Liver (tissue), 3 donors: ENCODE results near the gene AP3S1.
"Not testable (repeated sequence)": the region's sequence is repeated elsewhere in the genome, so short reads cannot be mapped to it uniquely, and the experiment has no call there.

Source experiments
- CTCF ChIP-seq: fragments of 150-350 bp; IDR thresholded peaks from 2 replicates; pipeline ENCODE4 v1.5.1; 2017; ENCODE audit warnings: improper control_type of control experiment, low read depth, low read length; ENCODE audit not compliant: missing input control
- EGR1 ChIP-seq, 2 donors: IDR thresholded peaks; 2 replicates each; pipeline ENCODE4 v1.6.1; 2016 to 2018; ENCODE audit warnings: antibody characterized with exemption in 2 of 2, low read depth in 2 of 2
- GABPA ChIP-seq, 2 donors: IDR thresholded peaks in 1 of 2; conservative IDR thresholded peaks in 1 of 2; 2 replicates each; pipeline ENCODE4 v1.6.1; 2016; ENCODE audit warnings: antibody characterized with exemption in 2 of 2, mild to moderate bottlenecking in 1 of 2, moderate library complexity in 1 of 2
- JUND ChIP-seq, 2 donors: IDR thresholded peaks; 2 replicates each; pipeline ENCODE4 v1.6.1; 2016; ENCODE audit warnings: antibody characterized with exemption in 2 of 2
- MAX ChIP-seq: IDR thresholded peaks from 2 replicates; pipeline ENCODE4 v1.6.1; 2016; ENCODE audit warnings: antibody characterized with exemption
- NR2F2 ChIP-seq: IDR thresholded peaks from 2 replicates; pipeline ENCODE4 v1.6.1; 2016; ENCODE audit warnings: antibody characterized with exemption
- RAD21 ChIP-seq, 2 donors: IDR thresholded peaks; 2 replicates each; pipeline ENCODE4 v1.6.1; 2016; ENCODE audit warnings: antibody characterized with exemption in 2 of 2, mild to moderate bottlenecking in 2 of 2
- REST ChIP-seq: IDR thresholded peaks from 2 replicates; pipeline ENCODE4 v1.6.1; 2016; ENCODE audit warnings: antibody characterized with exemption, mild to moderate bottlenecking
- RXRA ChIP-seq, 2 donors: IDR thresholded peaks; 2 replicates each; pipeline ENCODE4 v1.6.1; 2017 to 2018; ENCODE audit warnings: antibody characterized with exemption in 2 of 2, mild to moderate bottlenecking in 1 of 2
- SP1 ChIP-seq: IDR thresholded peaks from 2 replicates; pipeline ENCODE4 v1.6.1; 2018; ENCODE audit warnings: antibody characterized with exemption, mild to moderate bottlenecking
- TAF1 ChIP-seq: conservative IDR thresholded peaks from 2 replicates; pipeline ENCODE4 v1.6.1; 2016; ENCODE audit warnings: antibody characterized with exemption, mild to moderate bottlenecking
- YY1 ChIP-seq: IDR thresholded peaks from 2 replicates; pipeline ENCODE4 v1.6.1; 2016; ENCODE audit warnings: antibody characterized with exemption, mild to moderate bottlenecking
- ZBTB33 ChIP-seq: IDR thresholded peaks from 2 replicates; pipeline ENCODE4 v1.6.1; 2016; ENCODE audit warnings: antibody characterized with exemption
- donor health status: healthy.
- donor health status: healthy.

- not testable (repeated sequence) for TF ChIP-seq JUND (IDR thresholded peaks at IDR 0.05); CTCF; TAF1; MAX; EGR1 (IDR thresholded peaks at IDR 0.05; ENCODE audit: low read depth in 2 of 2); GABPA (IDR thresholded peaks at IDR 0.05 in 1 of 2, conservative IDR thresholded peaks at IDR 0.05 in 1 of 2); YY1; SP1; REST; ZBTB33; RAD21 (IDR thresholded peaks at IDR 0.05); RXRA (IDR thresholded peaks at IDR 0.05); NR2F2
These were observed 33.7 kb upstream of the AP3S1 start for GRCh38 chr5:115808066-115808465.
